Heart right ventricle (tissue), 16 donors: ENCODE data around the gene MED17. TPM values are rescaled to one million over a fixed set of nuclear protein-coding genes. Genes with fewer than 3 reads are reported as not detected.

Experiments
- ATAC-seq, 8 donors: fragments of 200-7000 bp; cut with Tn5 transposase; one replicate each; pipeline ENCODE4 v1.9.1; 2020; ENCODE audit warnings: mild to moderate bottlenecking in 8 of 8, moderate library complexity in 8 of 8, moderate number of reproducible peaks in 1 of 8
- DNase-seq, 2 donors: peaks; one replicate each; pipeline ENCODE4 v3.0.0-alpha.2; 2020
- H3K27ac ChIP-seq, 10 donors: fragments of 200-600 bp; sonication (generic) in 2 of 10; one replicate each; pipeline versions ENCODE4 v1.5.0 to v1.8.0; 2020 to 2022; ENCODE audit warnings: mild to moderate bottlenecking in 3 of 10
- H3K27me3 ChIP-seq, 7 donors: fragments of 200-600 bp; one replicate each; pipeline ENCODE4 v1.8.0; 2021 to 2022; ENCODE audit warnings: mild to moderate bottlenecking in 2 of 7
- H3K36me3 ChIP-seq, 9 donors: fragments of 200-600 bp; sonication (generic) in 1 of 9; one replicate each; pipeline versions ENCODE4 v1.5.0 to v1.8.0; 2020 to 2022; ENCODE audit warnings: mild to moderate bottlenecking in 2 of 9
- H3K4me1 ChIP-seq, 9 donors: fragments of 200-600 bp; sonication (generic) in 1 of 9; one replicate each; pipeline versions ENCODE4 v1.5.0 to v1.8.0; 2020 to 2022; ENCODE audit warnings: mild to moderate bottlenecking in 4 of 9
- H3K4me3 ChIP-seq, 10 donors: fragments of 200-600 bp; sonication (generic) in 2 of 10; one replicate each; pipeline versions ENCODE4 v1.5.0 to v1.8.0; 2020 to 2022; ENCODE audit warnings: mild to moderate bottlenecking in 7 of 10, moderate library complexity in 2 of 10
- H3K9me3 ChIP-seq, 11 donors: fragments of 200-600 bp in 10 of 11; sonication (generic) in 2 of 11; one replicate each; pipeline versions ENCODE4 v1.5.0 to v1.8.0; 2013 to 2022; ENCODE audit warnings: mild to moderate bottlenecking in 2 of 11, control low read depth in 1 of 11, moderate library complexity in 1 of 11
- WGBS, 2 donors: extraction: QIAGEN DNeasy Blood & Tissue Kit; methylation state at CpG; one replicate each; pipeline ENCODE4 v1.1.7; 2013; ENCODE audit warnings: inconsistent platforms in 1 of 2; 5-methylcytosine and 5-hydroxymethylcytosine counted together
- intact Hi-C, 10 donors: fragments of 100-400 bp; cut with DNase I; formaldehyde crosslinking; loops; one replicate each; pipeline versions ENCODE4 v1.11.1 to v1.14.2; 2022
- polyA plus RNA-seq, 2 donors: library from polyadenylated mRNA; stranded (reverse); fragments of 200-250 nt; gene quantifications; one replicate each; pipeline ENCODE4 v1.2.3, GENCODE V29; 2013
- total RNA-seq, 10 donors: library from RNA; stranded (reverse); fragmentation: NEBNext Ultra II Directional in 3 of 10; extraction: Animal tissue kit (Norgen Biotek cat#: 25700) in 3 of 10; gene quantifications; one replicate each; pipeline versions ENCODE4 v1.2.1 to v1.2.4, GENCODE V29; 2021 to 2023
- TF ChIP-seq, protein P1 (sequence below), 9 donors: fragments of 200-600 bp; sonication (generic) in 2 of 9; IDR thresholded peaks; one replicate each; pipeline versions ENCODE4 v1.5.0 to v1.8.0; 2021 to 2022; ENCODE audit warnings: antibody characterized with exemption in 9 of 9, mild to moderate bottlenecking in 5 of 9, moderate library complexity in 1 of 9
- donor health status: Arrhythmogenic right ventricular cardiomyopathy.
- donor health status: ischemic (EF 13 %, LVEDD 7.1; RV severe dilation, severe dysfunction).
- donor health status: healthy with polysubstance abuse.
- donor health status: DM: no; HTN: yes; CAD: no.
- donor health status: DM: no; HTN: no; CAD: no.
- donor health status: ischemic (EF 25% LVEDD 6.9; RV normal size, moderate dysfunction).
- donor health status: ischemic (EF 25% LVEDD 5.7; RV mildly dilated, moderate dysfunction).
- donor health status: healthy.
- donor health status: DM: yes; HTN: yes; CAD: no.
- donor health status: Ischemic cardiomyopathy.
- donor health status: ischemic (EF 35%, LVEDD 5.7; RV mildly dilated, moderate dysfunction).
- donor health status: nonischemic (EF 11% LVEDD 7.7; RV severe dilation, severe dysfunction).
- donor health status: DM: yes; HTN: yes; CAD: no.
- donor health status: PGD.
- donor health status: ischemic (EF 29% LVEDD 5.4; RV normal size, mild dysfunction).
- donor health status: nonischemic (EF 23%, LVEDD 6.1; RV moderate dilation, normal function).

The MED17 gene
- total and polyA plus RNA-seq, 12 donors = 11.0 to 25.7 (median 21.5) TPM

DNA sequence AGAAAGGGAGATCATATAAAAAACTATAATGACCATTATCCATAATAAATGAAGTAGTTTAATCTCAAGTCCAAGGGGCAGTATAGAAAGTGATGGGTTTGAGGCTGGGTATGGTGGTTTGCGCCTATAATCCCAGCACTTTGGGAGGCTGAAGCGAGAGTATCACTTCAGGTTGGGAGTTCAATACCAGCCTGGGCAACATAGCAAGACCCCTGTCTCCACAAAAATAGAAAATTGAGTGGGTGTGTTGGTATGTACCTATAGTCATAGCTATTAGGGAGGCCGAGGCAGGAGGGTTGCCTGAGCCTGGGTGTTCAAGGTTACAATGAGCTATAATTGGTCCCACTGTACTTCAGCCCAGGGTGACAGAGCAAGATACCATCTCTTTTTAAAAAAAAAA, 23.9 kb downstream of the MED17 start:
- intact Hi-C loops = no loop called here
- 97% methylated on average over 3 of the region's 3 CpGs for WGBS, 2 donors
- Histone ChIP-seq H3K27ac (no peak overlapping the region), H3K4me1 (no peaks in the 10 kb centered on the region), H3K9me3 (no peaks in the 10 kb centered on the region), H3K4me3 (no peak overlapping the region), H3K27me3 (no peaks in the 10 kb centered on the region), H3K36me3 (peaks cover 0 to 100% (median 51%) of the 10 kb centered on the region in 9 donors)
- DNase-seq (no peak), ATAC-seq (no peak)
- TF ChIP-seq, protein P1, sequence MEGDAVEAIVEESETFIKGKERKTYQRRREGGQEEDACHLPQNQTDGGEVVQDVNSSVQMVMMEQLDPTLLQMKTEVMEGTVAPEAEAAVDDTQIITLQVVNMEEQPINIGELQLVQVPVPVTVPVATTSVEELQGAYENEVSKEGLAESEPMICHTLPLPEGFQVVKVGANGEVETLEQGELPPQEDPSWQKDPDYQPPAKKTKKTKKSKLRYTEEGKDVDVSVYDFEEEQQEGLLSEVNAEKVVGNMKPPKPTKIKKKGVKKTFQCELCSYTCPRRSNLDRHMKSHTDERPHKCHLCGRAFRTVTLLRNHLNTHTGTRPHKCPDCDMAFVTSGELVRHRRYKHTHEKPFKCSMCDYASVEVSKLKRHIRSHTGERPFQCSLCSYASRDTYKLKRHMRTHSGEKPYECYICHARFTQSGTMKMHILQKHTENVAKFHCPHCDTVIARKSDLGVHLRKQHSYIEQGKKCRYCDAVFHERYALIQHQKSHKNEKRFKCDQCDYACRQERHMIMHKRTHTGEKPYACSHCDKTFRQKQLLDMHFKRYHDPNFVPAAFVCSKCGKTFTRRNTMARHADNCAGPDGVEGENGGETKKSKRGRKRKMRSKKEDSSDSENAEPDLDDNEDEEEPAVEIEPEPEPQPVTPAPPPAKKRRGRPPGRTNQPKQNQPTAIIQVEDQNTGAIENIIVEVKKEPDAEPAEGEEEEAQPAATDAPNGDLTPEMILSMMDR (IDR thresholded peaks at IDR 0.05) = no peak

DNA sequence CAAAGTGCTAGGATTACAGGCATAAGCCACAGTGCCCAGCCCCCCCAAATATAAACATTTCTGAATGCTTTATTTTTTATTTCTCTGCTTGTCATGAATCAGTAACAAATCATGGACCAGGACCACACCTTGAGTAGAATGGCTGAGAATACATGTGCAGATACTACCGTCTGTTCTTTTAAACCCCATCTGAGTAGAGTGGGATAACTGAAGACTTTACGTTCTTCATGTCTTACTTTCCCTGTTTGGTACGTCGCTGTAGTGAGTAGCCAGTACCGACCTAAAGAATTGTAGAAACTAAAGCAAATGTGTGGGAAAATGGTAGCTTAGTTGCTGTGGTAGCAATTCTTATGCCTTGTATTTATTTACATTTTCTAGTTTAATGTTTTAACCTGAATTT, 29.9 kb downstream of the MED17 start:
- intact Hi-C loops = no loop called here
- TF ChIP-seq, protein P1 (IDR thresholded peaks at IDR 0.05) = no peak
- Histone ChIP-seq H3K27ac (no peak overlapping the region), H3K36me3 (peaks cover 0 to 75% (median 38%) of the 10 kb centered on the region in 9 donors), H3K27me3 (no peaks in the 10 kb centered on the region), H3K4me3 (no peak overlapping the region), H3K9me3 (no peaks in the 10 kb centered on the region), H3K4me1 (peaks cover 0 to 19% (median 4%) of the 10 kb centered on the region in 9 donors)
- ATAC-seq = no peak
- no peak for DNase-seq
- 96 to 98% methylated on average over 5 of the region's 5 CpGs for WGBS, 2 donors

DNA sequence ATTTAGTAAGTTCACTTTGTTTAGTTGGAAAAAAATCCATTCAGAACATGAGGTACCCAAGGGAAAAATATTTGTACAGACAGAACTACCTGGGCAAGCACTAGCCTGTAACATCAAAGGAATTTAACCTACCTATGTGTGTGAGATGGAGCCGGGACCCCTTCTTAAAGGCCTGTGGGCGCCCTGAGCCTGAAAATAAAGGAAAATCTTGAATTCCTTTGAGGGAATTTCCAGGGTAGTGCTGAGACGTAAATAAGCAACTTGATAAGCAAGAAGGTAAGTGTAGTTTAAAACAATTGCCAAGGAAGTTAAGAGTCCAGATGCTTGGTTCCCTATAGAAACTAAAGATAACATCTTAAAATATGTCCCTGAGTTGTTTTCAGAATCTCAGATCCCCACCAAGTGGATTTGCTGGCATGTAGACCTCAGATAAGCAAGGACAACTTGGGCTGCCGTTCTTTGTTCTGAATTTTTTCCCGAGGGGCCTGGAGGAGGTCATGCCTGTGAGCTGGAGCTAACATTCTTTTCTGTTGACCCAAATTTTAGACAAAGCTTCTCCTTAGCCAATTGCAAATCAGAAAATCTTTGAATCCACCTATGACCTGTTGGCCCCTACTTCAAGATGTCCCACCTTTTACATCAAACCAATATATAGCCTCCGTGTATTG, 31.0 kb downstream of the MED17 start:
- H3K9me3 ChIP-seq = no peaks in the 10 kb centered on the region
- ATAC-seq = no peak
- TF ChIP-seq, protein P1 (IDR thresholded peaks at IDR 0.05) = no peak
- no peak for DNase-seq
- peaks cover 0 to 19% (median 4%) of the 10 kb centered on the region in 9 donors for H3K4me1 ChIP-seq
- peaks cover 0 to 64% (median 31%) of the 10 kb centered on the region in 9 donors for H3K36me3 ChIP-seq
- H3K27me3 ChIP-seq = no peaks in the 10 kb centered on the region
- WGBS, 2 donors = 73 to 77% methylated on average over 6 of the region's 6 CpGs
- no peak overlapping the region for H3K4me3 ChIP-seq
- no peak overlapping the region for H3K27ac ChIP-seq
- intact Hi-C loops = no loop called here

DNA sequence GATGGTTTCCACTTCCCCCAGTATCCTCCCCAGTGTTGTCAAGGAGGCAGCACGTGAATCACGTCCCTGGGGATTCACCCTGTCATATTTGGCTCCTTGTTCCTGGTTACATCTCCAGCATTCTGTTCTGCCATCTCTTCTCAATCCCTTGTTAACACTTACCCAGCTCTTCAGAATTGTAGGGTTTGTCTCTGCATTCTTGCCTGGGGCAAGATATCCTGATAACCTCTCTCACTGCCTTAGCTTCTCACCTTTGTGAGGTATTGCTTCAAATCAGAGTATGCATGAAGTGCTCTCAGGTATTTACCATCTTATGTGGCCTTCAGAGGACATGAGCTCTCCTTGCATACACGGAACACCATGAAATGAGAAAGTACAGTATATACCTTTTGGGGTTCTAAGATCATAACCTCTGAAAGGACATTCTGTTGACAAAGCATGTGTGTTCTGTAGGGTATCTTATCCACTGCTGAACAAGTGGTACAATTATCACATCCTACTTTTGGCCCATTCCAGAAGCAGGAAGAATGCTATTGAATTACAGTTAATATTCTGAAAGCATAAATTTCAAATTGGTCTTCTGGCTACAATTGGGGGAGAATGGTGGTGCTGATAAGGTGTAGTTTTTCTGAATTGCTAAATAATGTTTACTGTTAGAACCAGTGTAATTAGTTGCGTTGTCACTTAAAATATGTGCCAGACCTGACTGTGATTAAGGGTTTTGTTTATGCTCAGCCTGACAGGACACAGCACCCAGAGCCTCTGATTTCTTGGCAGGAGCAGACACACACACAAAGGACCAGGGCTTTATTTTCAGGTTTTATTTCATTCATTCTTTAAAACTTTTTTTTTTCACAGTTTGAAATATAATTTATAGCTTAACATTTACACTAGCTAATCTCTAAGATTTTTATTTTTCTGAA, 33.6 kb downstream of the MED17 start:
- no peaks in the 10 kb centered on the region for H3K9me3 ChIP-seq
- peak overlapping the region in 1 of 10 donors; percentile 16 for H3K27ac ChIP-seq
- peaks cover 0 to 19% (median 4%) of the 10 kb centered on the region in 9 donors for H3K4me1 ChIP-seq
- H3K36me3 ChIP-seq = peaks cover 0 to 38% (median 5%) of the 10 kb centered on the region in 9 donors
- DNase-seq (no peak), ATAC-seq (peak in 5 of 8 donors; percentile 6 to 87 (median 69))
- WGBS, 2 donors = 28 to 41% methylated on average over 4 of the region's 4 CpGs
- TF ChIP-seq, protein P1 (IDR thresholded peaks at IDR 0.05) = no peak
- no peaks in the 10 kb centered on the region for H3K27me3 ChIP-seq
- no peak overlapping the region for H3K4me3 ChIP-seq
- intact Hi-C loops = no loop called here
